Neural cell (in vitro differentiated cells): ENCODE measurements around the gene MTR. TPM values are rescaled to one million over a fixed set of nuclear protein-coding genes. Genes with fewer than 3 reads are reported as not detected.

Experiments used
- H2AFZ ChIP-seq: fragments of 200-600, 300-800 bp; sonication (generic), shearing (Covaris generic); 2 replicates; pipeline ENCODE4 v1.6.0; 2014; ENCODE audit warnings: low read depth, mild to moderate bottlenecking, antibody characterized with exemption, low read length, moderate library complexity
- H3F3A ChIP-seq: fragments of 200-600 bp; shearing (Covaris generic); 2 replicates; pipeline ENCODE4 v1.6.1; 2016; ENCODE audit warnings: mild to moderate bottlenecking, moderate library complexity, mixed read lengths, antibody characterized with exemption, low read length; ENCODE audit not compliant: insufficient read depth, poor library complexity, severe bottlenecking
- H3K27ac ChIP-seq: fragments of 200-600, 300-800 bp; sonication (generic), shearing (Covaris generic); 2 replicates; pipeline ENCODE4 v1.5.1; 2014; ENCODE audit warnings: mild to moderate bottlenecking, low read length, moderate library complexity
- H3K27me3 ChIP-seq: fragments of 300-800, 200-600 bp; sonication (generic), shearing (Covaris generic); 2 replicates; pipeline ENCODE4 v1.6.0; 2014; ENCODE audit warnings: mild to moderate bottlenecking, low read depth, low read length, moderate library complexity; ENCODE audit not compliant: insufficient read depth
- H3K36me3 ChIP-seq: fragments of 300-800, 200-600 bp; sonication (generic), shearing (Covaris generic); 2 replicates; pipeline ENCODE4 v1.5.1; 2014; ENCODE audit warnings: mild to moderate bottlenecking, antibody characterized with exemption, low read length, moderate library complexity; ENCODE audit not compliant: insufficient read depth
- H3K4me2 ChIP-seq: fragments of 300-800, 200-600 bp; sonication (generic), shearing (Covaris generic); 2 replicates; pipeline ENCODE4 v1.6.0; 2014; ENCODE audit warnings: mild to moderate bottlenecking, low read length
- H3K4me3 ChIP-seq: fragments of 300-800, 200-600 bp; sonication (generic), shearing (Covaris generic); 2 replicates; pipeline ENCODE4 v1.5.1; 2014; ENCODE audit warnings: mild to moderate bottlenecking, low read length, moderate library complexity
- H3K79me2 ChIP-seq: fragments of 200-600 bp; shearing (Covaris generic); replicated peaks from 2 replicates; pipeline ENCODE4 v1.6.0; 2014; ENCODE audit warnings: mild to moderate bottlenecking, low read length, moderate library complexity; ENCODE audit not compliant: insufficient read depth
- H3K9ac ChIP-seq: fragments of 300-800, 200-600 bp; sonication (generic), shearing (Covaris generic); 2 replicates; pipeline ENCODE4 v1.6.1; 2016; ENCODE audit warnings: mild to moderate bottlenecking, low read length, mixed read lengths
- H3K9me2 ChIP-seq: fragments of 200-600 bp; shearing (Covaris generic); 2 replicates; pipeline ENCODE4 v1.6.1; 2016; ENCODE audit warnings: mild to moderate bottlenecking, low read length, mixed read lengths; ENCODE audit not compliant: insufficient read depth
- H3K9me3 ChIP-seq: fragments of 200-600, 300-800 bp; sonication (generic), shearing (Covaris generic); 2 replicates; pipeline ENCODE4 v1.6.1; 2016; ENCODE audit warnings: mild to moderate bottlenecking, mixed run types, low read length, moderate library complexity, mixed read lengths
- H4K20me1 ChIP-seq: fragments of 200-600 bp; shearing (Covaris generic); 2 replicates; pipeline ENCODE4 v1.6.1; 2016; ENCODE audit warnings: mild to moderate bottlenecking, mixed run types; ENCODE audit not compliant: insufficient read depth
- CTCF ChIP-seq: fragments of 450-650 bp; IDR thresholded peaks from 2 replicates; pipeline ENCODE4 v1.5.1; 2014; ENCODE audit warnings: antibody characterized with exemption, mild to moderate bottlenecking, moderate library complexity; ENCODE audit not compliant: poor library complexity, severe bottlenecking
- EP300 ChIP-seq: fragments of 450-650 bp; conservative IDR thresholded peaks from 2 replicates; pipeline ENCODE4 v1.6.1; 2014; ENCODE audit warnings: antibody characterized with exemption, mild to moderate bottlenecking, moderate library complexity; ENCODE audit not compliant: poor library complexity, severe bottlenecking
- EZH2 ChIP-seq: fragments of 200-600, 300-800 bp; shearing (Covaris generic), sonication (generic); IDR thresholded peaks from 2 replicates; pipeline ENCODE4 v1.6.1; 2014; ENCODE audit warnings: antibody characterized with exemption, low read length, borderline replicate concordance, mild to moderate bottlenecking; ENCODE audit not compliant: insufficient read depth, poor library complexity, severe bottlenecking
- MXI1 ChIP-seq: fragments of 450-650 bp; conservative IDR thresholded peaks from 2 replicates; pipeline ENCODE4 v1.6.1; 2014; ENCODE audit warnings: antibody characterized with exemption, mild to moderate bottlenecking; ENCODE audit not compliant: poor library complexity, severe bottlenecking
- POLR2AphosphoS5 ChIP-seq: IDR thresholded peaks from 2 replicates; pipeline ENCODE4 v1.6.1; 2012
- RAD21 ChIP-seq: fragments of 450-650 bp; conservative IDR thresholded peaks from 2 replicates; pipeline ENCODE4 v1.6.1; 2014; ENCODE audit warnings: antibody characterized with exemption, mild to moderate bottlenecking, moderate library complexity
- REST ChIP-seq: IDR thresholded peaks from 2 replicates; pipeline ENCODE4 v1.6.1; 2012; ENCODE audit warnings: borderline replicate concordance
- SMC3 ChIP-seq: fragments of 450-650 bp; conservative IDR thresholded peaks from 2 replicates; pipeline ENCODE4 v1.6.1; 2014; ENCODE audit warnings: antibody characterized with exemption, mild to moderate bottlenecking, moderate library complexity; ENCODE audit not compliant: poor library complexity
- TAF1 ChIP-seq: IDR thresholded peaks from 2 replicates; pipeline ENCODE4 v1.6.1; 2012; ENCODE audit warnings: low read depth
- polyA plus RNA-seq: library from polyadenylated mRNA; depleted of rRNA; stranded (reverse); fragments of >200 nt; gene quantifications from 2 replicates; pipeline ENCODE4 v1.2.3, GENCODE V29; 2014

Gene MTR
- polyA plus RNA-seq, 1 donor from 2014 or later, result 14.1 TPM

GRCh38 chr1:236800002-236800620 lies 5.0 kb downstream of the MTR start:
- H3K4me2 ChIP-seq, result no peak overlapping the region
- H2AFZ ChIP-seq, result no peak overlapping the region
- peaks cover 4% of the 10 kb centered on the region for H3K27me3 ChIP-seq
- no peaks in the 10 kb centered on the region for H3F3A ChIP-seq
- H3K27ac ChIP-seq, result no peak overlapping the region
- H4K20me1 ChIP-seq, result no peaks in the 10 kb centered on the region
- H3K9me2 ChIP-seq, result no peaks in the 10 kb centered on the region
- no peaks in the 10 kb centered on the region for H3K36me3 ChIP-seq
- no peaks in the 10 kb centered on the region for H3K9me3 ChIP-seq
- no peak overlapping the region for H3K4me3 ChIP-seq
- H3K9ac ChIP-seq, result no peak overlapping the region
- TF ChIP-seq TAF1 (no peak), MXI1 (no peak), RAD21 (no peak)
- no peaks in the 10 kb centered on the region for H3K79me2 ChIP-seq

GRCh38 chr1:236800623-236801022 lies 5.5 kb downstream of the MTR start:
- TF ChIP-seq MXI1, result no peak
- TF ChIP-seq EZH2, result no peak
- no peak for TF ChIP-seq EP300
- no peak for TF ChIP-seq TAF1
- no peak for TF ChIP-seq RAD21
- no peak for TF ChIP-seq SMC3
- TF ChIP-seq CTCF, result no peak
- TF ChIP-seq POLR2AphosphoS5, result no peak
- TF ChIP-seq REST, result no peak
- Histone ChIP-seq H2AFZ (no peak overlapping the region), H3K9me2 (no peaks in the 10 kb centered on the region), H3K36me3 (no peaks in the 10 kb centered on the region), H3K79me2 (no peaks in the 10 kb centered on the region), H3K4me2 (no peak overlapping the region), H3K4me3 (no peak overlapping the region), H3K9me3 (no peaks in the 10 kb centered on the region), H3K27me3 (peaks cover 4% of the 10 kb centered on the region), H4K20me1 (no peaks in the 10 kb centered on the region), H3K27ac (no peak overlapping the region), H3K9ac (no peak overlapping the region), H3F3A (no peaks in the 10 kb centered on the region)

- Histone ChIP-seq H3K9me2 (no peaks in the 10 kb centered on the region), H3F3A (no peaks in the 10 kb centered on the region), H3K4me3 (no peak overlapping the region), H3K36me3 (no peaks in the 10 kb centered on the region), H3K79me2 (no peaks in the 10 kb centered on the region), H3K4me2 (no peak overlapping the region), H3K9me3 (no peaks in the 10 kb centered on the region), H3K27me3 (no peaks in the 10 kb centered on the region), H2AFZ (no peak overlapping the region), H3K9ac (no peak overlapping the region), H3K27ac (no peak overlapping the region), H4K20me1 (no peaks in the 10 kb centered on the region)
- TF ChIP-seq CTCF (no peak), MXI1 (no peak), SMC3 (no peak), RAD21 (no peak), TAF1 (no peak), POLR2AphosphoS5 (no peak), EP300 (no peak), REST (no peak), EZH2 (no peak)
Observed at GRCh38 chr1:236802264-236802663, 7.2 kb downstream of the MTR start.
